GM21717 (cell line): ENCODE data around the gene SELENOO.

ENCODE experiments used
- ATAC-seq: cut with Tn5 transposase; IDR thresholded peaks from one replicate; pipeline ENCODE4 v1.9.1; 2021; ENCODE audit warnings: mild to moderate bottlenecking, moderate library complexity; ENCODE audit not compliant: unreplicated experiment

Gene SELENOO

GRCh38 chr22:50171319-50171964, 29.4 kb upstream of the SELENOO start:
- ATAC-seq, result no peak

- ATAC-seq, result no peak
These were observed 28.8 kb upstream of the SELENOO start for GRCh38 chr22:50171965-50172421.

DNA sequence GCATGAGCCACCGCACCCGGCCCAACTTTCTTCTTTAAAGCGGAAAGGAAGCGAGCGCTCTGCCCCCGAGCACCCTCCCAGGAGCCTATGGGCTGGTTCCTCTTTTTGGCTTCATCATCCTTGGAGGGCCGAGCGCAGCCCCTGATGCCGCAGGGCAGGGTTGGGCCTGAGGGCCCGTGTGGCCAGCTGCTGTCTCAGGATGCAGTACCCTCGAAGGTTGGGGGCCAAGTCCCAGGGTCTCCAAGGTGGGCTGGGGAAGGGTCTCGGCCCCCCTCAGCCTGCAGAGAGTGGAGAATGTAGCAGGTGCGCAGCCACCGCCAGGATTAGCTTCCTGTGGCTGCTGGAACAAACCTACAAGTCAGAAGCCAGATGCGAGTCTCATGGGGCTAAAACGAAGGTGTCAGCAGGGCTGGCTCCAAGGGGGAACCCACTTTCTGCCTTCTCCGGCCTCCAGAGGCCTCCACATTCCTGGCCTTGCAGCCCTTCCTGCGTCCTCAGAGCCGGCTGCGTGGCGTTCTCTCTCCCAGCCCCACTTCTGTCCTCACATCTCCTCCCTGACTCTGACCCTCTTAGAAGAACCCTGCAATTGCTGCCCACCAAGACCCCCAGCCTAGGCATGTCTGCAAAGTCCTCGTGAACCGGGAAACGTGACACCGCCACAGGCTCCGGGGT, 27.4 kb upstream of the SELENOO start:
- no peak for ATAC-seq

DNA sequence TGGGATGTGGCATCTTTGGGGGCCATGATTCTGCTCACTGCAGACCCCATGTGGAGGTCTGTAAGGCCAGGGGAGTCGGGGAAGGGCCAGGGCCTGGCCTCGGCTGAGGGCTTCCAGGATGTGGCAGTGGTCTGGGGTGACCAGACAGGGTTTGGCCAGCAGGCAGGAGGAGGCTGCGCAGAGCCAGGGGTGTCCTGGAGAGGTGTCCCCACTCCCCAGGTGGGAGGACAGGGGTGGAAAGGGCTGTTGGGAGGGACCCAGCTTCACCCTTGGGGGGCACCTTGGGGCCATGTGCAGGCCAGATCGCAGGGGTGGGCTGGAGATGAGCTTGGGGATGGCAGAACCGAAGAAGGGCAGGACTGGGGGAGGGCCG, 26.8 kb upstream of the SELENOO start:
- no peak for ATAC-seq

DNA sequence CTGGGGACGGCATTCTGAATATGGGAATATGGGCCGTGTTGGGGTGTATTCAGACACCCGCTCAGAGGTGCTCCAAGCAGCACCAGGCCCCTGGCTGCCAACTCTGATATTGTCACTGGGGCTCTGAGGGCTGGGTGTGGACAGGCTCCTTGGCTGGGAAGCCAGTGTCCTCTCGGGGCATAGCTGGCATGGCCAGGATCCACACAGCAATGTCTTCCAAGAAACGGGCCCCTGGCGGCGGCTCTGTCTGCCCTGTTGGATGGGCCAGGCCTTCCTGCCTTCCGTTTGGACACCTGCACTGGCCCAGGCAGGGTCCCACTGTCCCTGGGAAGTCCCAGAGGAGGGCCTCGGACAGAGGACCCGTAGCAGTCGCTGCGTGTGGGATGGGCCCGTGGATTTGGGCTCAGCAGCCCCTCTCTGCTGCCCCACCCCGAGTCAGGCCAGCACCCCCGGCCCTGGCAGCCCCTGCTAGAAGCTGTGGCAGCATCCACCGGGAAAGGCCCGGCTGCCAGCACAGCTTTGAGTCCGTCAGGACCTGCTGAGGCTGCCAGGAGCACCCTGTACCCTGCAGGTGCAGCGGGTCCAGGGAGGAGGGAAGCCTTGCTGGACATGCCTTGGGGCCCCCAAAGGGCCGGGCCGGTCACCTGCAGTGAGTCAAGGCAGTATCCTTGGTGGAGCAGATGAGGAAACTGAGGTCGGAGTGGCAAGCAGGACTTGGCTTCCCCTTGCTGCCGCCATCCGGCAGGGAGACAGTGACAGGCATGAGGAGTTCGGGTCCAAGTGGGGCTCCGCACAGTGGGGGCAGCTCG, 26.2 kb upstream of the SELENOO start:
- no peak for ATAC-seq

GRCh38 chr22:50175191-50175461, 25.7 kb upstream of the SELENOO start:
- no peak for ATAC-seq

DNA sequence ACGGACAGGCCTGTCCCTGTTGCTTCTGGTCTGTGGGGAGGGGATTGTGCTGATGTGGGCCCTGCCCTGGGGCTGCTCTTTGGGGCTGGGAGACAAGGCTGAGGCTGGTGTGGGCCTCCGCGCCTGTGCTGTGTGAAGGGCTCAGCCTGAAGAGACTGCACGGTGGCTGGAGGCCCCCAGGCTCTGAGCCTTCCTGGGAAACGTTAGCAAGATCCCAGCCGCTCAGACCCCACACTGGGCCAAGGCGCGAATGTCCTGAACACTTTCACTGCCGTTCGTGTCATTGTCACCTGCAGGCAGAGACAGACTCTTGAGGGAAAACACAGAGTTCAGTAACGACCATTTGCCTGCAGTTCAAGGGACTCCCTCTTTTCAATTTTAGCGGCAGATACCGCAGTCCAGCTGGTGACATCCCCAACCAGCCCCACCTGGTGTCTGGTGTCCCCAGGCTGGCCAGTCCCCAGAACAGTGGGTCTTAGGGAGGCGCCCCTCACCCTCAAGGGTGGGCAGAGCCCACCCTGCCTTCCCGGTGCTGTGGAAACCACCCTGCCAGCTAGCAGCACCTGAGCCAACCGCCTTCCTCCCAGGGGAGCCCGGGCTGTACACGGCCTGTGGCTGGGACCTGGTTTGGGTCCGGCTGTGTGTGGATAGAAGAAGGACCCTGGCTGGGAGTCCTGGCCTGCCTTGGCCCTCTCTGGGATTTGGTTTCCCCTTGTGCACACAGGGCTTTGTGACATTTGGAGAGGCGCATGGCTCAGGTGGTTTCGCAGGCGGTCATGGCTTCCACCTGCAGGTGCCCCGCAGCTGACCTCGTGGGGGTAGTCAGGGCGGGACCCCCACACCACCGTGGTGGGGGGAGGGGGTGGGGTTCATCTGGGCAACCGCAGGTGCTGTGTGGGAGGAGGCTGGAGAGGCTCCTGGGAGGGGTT, 24.6 kb upstream of the SELENOO start:
- no peak for ATAC-seq

DNA sequence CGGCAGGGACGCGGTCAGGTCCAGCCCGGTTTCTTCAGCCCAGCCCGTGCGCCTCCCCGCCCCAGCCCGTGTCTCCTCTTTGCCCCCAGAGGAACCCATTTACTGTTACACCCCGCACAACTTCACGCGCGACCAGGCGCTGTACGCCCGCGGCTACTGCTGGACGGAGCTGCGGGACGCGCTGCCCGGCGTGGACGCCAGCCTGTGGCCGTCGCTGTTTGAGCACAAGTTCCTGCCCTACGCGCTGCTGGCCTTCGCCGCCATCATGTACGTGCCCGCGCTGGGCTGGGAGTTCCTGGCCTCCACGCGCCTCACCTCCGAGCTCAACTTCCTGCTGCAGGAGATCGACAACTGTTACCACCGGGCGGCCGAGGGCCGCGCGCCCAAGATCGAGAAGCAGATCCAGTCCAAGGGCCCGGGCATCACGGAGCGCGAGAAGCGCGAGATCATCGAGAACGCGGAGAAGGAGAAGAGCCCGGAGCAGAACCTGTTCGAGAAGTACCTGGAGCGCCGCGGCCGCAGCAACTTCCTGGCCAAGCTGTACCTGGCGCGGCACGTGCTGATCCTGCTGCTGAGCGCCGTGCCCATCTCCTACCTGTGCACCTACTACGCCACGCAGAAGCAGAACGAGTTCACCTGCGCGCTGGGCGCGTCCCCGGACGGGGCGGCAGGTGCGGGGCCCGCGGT, 23.8 kb upstream of the SELENOO start:
- ATAC-seq, result no peak

GRCh38 chr22:50177537-50178470, 23.0 kb upstream of the SELENOO start:
- no peak for ATAC-seq

- no peak for ATAC-seq
These were observed 22.3 kb upstream of the SELENOO start for GRCh38 chr22:50178471-50178864.

GRCh38 chr22:50178871-50179869, 21.6 kb upstream of the SELENOO start:
- ATAC-seq, result no peak

DNA sequence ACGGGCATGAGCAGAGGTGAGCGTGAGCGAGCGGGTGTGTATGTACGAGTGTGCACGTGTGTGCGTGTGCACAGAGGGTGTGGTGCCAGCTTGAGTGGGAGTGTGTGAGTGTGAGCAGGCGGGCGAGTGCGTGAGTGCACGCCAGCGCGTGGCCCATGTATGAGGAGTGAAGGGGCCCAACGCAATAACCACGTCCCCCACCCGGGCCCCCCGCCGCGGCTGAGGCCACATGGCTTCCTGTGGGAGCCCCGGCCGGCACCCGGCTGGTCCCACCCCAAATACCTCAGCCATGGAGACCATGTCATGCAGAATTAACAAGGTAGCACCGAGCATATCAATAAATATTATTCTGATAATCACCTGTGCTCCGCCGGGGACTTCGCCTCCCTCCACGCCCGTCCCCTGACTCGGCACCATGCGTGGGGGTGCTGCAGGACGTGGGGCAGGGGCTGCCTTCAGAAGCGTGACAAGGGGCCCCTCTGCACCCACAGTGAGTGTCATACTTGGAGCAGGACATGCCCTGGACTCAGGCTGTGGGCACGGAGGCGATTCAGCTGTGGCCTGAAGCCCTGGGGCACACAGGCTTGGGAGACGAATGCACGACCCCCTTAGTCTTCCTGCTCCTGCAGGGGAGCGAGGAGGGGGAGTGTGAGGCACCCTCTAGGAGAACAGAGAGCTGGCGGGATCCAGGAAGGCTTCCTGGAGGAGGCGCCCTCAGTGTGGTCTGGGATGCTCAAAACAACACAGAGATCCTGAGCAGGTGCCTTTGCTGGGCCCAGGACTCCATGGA, 20.7 kb upstream of the SELENOO start:
- no peak for ATAC-seq

GRCh38 chr22:50180727-50181521, 19.9 kb upstream of the SELENOO start:
- no peak for ATAC-seq

- ATAC-seq, result no peak
These were observed 18.4 kb upstream of the SELENOO start for GRCh38 chr22:50182176-50183081.

- no peak for ATAC-seq
These were observed 17.5 kb upstream of the SELENOO start for GRCh38 chr22:50183141-50183971.
